ENCODE data around the gene NPAS3.

The NPAS3 gene

GRCh38 chr14:33275879-33276278, 337.2 kb downstream of the NPAS3 start:
- no peak for DNase-seq
- Histone ChIP-seq H3K27me3 (replicated peaks; ENCODE audit: insufficient read depth, low read length) (no peaks in the 10 kb centered on the region), H3K79me2 (ENCODE audit: low read length) (no peaks in the 10 kb centered on the region), H3F3A (ENCODE audit: insufficient read depth, low read length) (no peaks in the 10 kb centered on the region), H2AFZ (ENCODE audit: low read length) (no peak overlapping the region), H3K9me3 (replicated peaks; ENCODE audit: insufficient read depth, low read length) (no peaks in the 10 kb centered on the region), H3K4me1 (ENCODE audit: low read length) (no peaks in the 10 kb centered on the region), H3K9me2 (replicated peaks; ENCODE audit: insufficient read depth, low read length) (no peaks in the 10 kb centered on the region), H3K4me3 (ENCODE audit: low read length) (no peak overlapping the region), H3K4me2 (ENCODE audit: low read depth, low read length) (no peak overlapping the region), H3K27ac (ENCODE audit: low read length) (no peak overlapping the region), H3K9ac (ENCODE audit: low read length) (no peak overlapping the region), H3K36me3 (replicated peaks; ENCODE audit: insufficient read depth, low read length) (no peaks in the 10 kb centered on the region), H4K20me1 (ENCODE audit: insufficient read depth, low read length) (no peaks in the 10 kb centered on the region)
- TF ChIP-seq EZH2 (optimal IDR thresholded peaks at IDR 0.05; ENCODE audit: low read depth, low read length) (no peak), CTCF (IDR thresholded peaks at IDR 0.05; ENCODE audit: low read length) (no peak), EZH2phosphoT487 (IDR thresholded peaks at IDR 0.05; ENCODE audit: low read length) (no peak)

GRCh38 chr14:33279865-33280264, 341.2 kb downstream of the NPAS3 start:
- Histone ChIP-seq H2AFZ (ENCODE audit: low read length) (no peak overlapping the region), H3K4me2 (ENCODE audit: low read depth, low read length) (no peak overlapping the region), H3K9ac (ENCODE audit: low read length) (no peak overlapping the region), H3K27ac (ENCODE audit: low read length) (no peak overlapping the region), H3K9me2 (replicated peaks; ENCODE audit: insufficient read depth, low read length) (no peaks in the 10 kb centered on the region), H3K9me3 (replicated peaks; ENCODE audit: insufficient read depth, low read length) (no peaks in the 10 kb centered on the region), H3F3A (ENCODE audit: insufficient read depth, low read length) (no peaks in the 10 kb centered on the region), H3K79me2 (ENCODE audit: low read length) (no peaks in the 10 kb centered on the region), H4K20me1 (ENCODE audit: insufficient read depth, low read length) (no peaks in the 10 kb centered on the region), H3K27me3 (replicated peaks; ENCODE audit: insufficient read depth, low read length) (no peaks in the 10 kb centered on the region), H3K4me3 (ENCODE audit: low read length) (no peak overlapping the region), H3K36me3 (replicated peaks; ENCODE audit: insufficient read depth, low read length) (no peaks in the 10 kb centered on the region), H3K4me1 (ENCODE audit: low read length) (no peaks in the 10 kb centered on the region)
- DNase-seq: no peak
- TF ChIP-seq EZH2phosphoT487 (IDR thresholded peaks at IDR 0.05; ENCODE audit: low read length): no peak
- TF ChIP-seq EZH2 (optimal IDR thresholded peaks at IDR 0.05; ENCODE audit: low read depth, low read length): no peak
- TF ChIP-seq CTCF (IDR thresholded peaks at IDR 0.05; ENCODE audit: low read length): no peak

- H3K9me3 ChIP-seq (replicated peaks; ENCODE audit: insufficient read depth, low read length): no peaks in the 10 kb centered on the region
- H4K20me1 ChIP-seq (ENCODE audit: insufficient read depth, low read length): no peaks in the 10 kb centered on the region
- H3K79me2 ChIP-seq (ENCODE audit: low read length): no peaks in the 10 kb centered on the region
- H3K4me1 ChIP-seq (ENCODE audit: low read length): no peaks in the 10 kb centered on the region
- H3K4me3 ChIP-seq (ENCODE audit: low read length): no peak overlapping the region
- H2AFZ ChIP-seq (ENCODE audit: low read length): no peak overlapping the region
- H3K4me2 ChIP-seq (ENCODE audit: low read depth, low read length): no peak overlapping the region
- no peaks in the 10 kb centered on the region for H3F3A ChIP-seq (ENCODE audit: insufficient read depth, low read length)
- no peak for TF ChIP-seq EZH2 (optimal IDR thresholded peaks at IDR 0.05; ENCODE audit: low read depth, low read length)
- no peak for TF ChIP-seq EZH2phosphoT487 (IDR thresholded peaks at IDR 0.05; ENCODE audit: low read length)
- TF ChIP-seq CTCF (IDR thresholded peaks at IDR 0.05; ENCODE audit: low read length): no peak
- no peak for DNase-seq
- H3K27ac ChIP-seq (ENCODE audit: low read length): no peak overlapping the region
- no peaks in the 10 kb centered on the region for H3K9me2 ChIP-seq (replicated peaks; ENCODE audit: insufficient read depth, low read length)
- no peak overlapping the region for H3K9ac ChIP-seq (ENCODE audit: low read length)
- no peaks in the 10 kb centered on the region for H3K36me3 ChIP-seq (replicated peaks; ENCODE audit: insufficient read depth, low read length)
- no peaks in the 10 kb centered on the region for H3K27me3 ChIP-seq (replicated peaks; ENCODE audit: insufficient read depth, low read length)
These were observed 342.0 kb downstream of the NPAS3 start for GRCh38 chr14:33280646-33281045.
